Liver (tissue), 3 donors: Measurements from ENCODE around the gene R3HDM1.

Experiments used
- HNF4A ChIP-seq, 2 donors: conservative IDR thresholded peaks; 2 replicates each; pipeline ENCODE4 v1.6.1; 2016; ENCODE audit warnings: antibody characterized with exemption in 2 of 2, mild to moderate bottlenecking in 2 of 2
- RAD21 ChIP-seq, 2 donors: IDR thresholded peaks; 2 replicates each; pipeline ENCODE4 v1.6.1; 2016; ENCODE audit warnings: antibody characterized with exemption in 2 of 2, mild to moderate bottlenecking in 2 of 2
- REST ChIP-seq: IDR thresholded peaks from 2 replicates; pipeline ENCODE4 v1.6.1; 2016; ENCODE audit warnings: antibody characterized with exemption, mild to moderate bottlenecking
- SP1 ChIP-seq: IDR thresholded peaks from 2 replicates; pipeline ENCODE4 v1.6.1; 2018; ENCODE audit warnings: antibody characterized with exemption, mild to moderate bottlenecking
- TAF1 ChIP-seq: conservative IDR thresholded peaks from 2 replicates; pipeline ENCODE4 v1.6.1; 2016; ENCODE audit warnings: antibody characterized with exemption, mild to moderate bottlenecking
- ZBTB33 ChIP-seq: IDR thresholded peaks from 2 replicates; pipeline ENCODE4 v1.6.1; 2016; ENCODE audit warnings: antibody characterized with exemption
- TF ChIP-seq, protein P1 (sequence below): fragments of 150-350 bp; IDR thresholded peaks from 2 replicates; pipeline ENCODE4 v1.5.1; 2017; ENCODE audit warnings: improper control_type of control experiment, low read depth, low read length; ENCODE audit not compliant: missing input control
- TF ChIP-seq, protein P2 (sequence below): IDR thresholded peaks from 2 replicates; pipeline ENCODE4 v1.6.1; 2016; ENCODE audit warnings: antibody characterized with exemption
- TF ChIP-seq, protein P3 (sequence below): IDR thresholded peaks from 2 replicates; pipeline ENCODE4 v1.6.1; 2016; ENCODE audit warnings: antibody characterized with exemption
- donor health status: healthy.
- donor health status: healthy.

GRCh38 chr2:135620198-135620597 is 88.9 kb downstream of the R3HDM1 start:
- TF ChIP-seq, protein P1, sequence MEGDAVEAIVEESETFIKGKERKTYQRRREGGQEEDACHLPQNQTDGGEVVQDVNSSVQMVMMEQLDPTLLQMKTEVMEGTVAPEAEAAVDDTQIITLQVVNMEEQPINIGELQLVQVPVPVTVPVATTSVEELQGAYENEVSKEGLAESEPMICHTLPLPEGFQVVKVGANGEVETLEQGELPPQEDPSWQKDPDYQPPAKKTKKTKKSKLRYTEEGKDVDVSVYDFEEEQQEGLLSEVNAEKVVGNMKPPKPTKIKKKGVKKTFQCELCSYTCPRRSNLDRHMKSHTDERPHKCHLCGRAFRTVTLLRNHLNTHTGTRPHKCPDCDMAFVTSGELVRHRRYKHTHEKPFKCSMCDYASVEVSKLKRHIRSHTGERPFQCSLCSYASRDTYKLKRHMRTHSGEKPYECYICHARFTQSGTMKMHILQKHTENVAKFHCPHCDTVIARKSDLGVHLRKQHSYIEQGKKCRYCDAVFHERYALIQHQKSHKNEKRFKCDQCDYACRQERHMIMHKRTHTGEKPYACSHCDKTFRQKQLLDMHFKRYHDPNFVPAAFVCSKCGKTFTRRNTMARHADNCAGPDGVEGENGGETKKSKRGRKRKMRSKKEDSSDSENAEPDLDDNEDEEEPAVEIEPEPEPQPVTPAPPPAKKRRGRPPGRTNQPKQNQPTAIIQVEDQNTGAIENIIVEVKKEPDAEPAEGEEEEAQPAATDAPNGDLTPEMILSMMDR, result no peak
- TF ChIP-seq RAD21 (IDR thresholded peaks at IDR 0.05) (no peak), TAF1 (no peak), SP1 (no peak), REST (no peak), ZBTB33 (no peak), HNF4A (conservative IDR thresholded peaks at IDR 0.05) (no peak)
- TF ChIP-seq, protein P2, sequence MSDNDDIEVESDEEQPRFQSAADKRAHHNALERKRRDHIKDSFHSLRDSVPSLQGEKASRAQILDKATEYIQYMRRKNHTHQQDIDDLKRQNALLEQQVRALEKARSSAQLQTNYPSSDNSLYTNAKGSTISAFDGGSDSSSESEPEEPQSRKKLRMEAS, result no peak
- TF ChIP-seq, protein P3, sequence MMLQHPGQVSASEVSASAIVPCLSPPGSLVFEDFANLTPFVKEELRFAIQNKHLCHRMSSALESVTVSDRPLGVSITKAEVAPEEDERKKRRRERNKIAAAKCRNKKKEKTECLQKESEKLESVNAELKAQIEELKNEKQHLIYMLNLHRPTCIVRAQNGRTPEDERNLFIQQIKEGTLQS, result no peak
